PC-3 (cell line): ENCODE measurements around the gene COL3A1. TPM values are rescaled to one million over a fixed set of nuclear protein-coding genes. Genes with fewer than 3 reads are reported as not detected.

Source experiments
- ATAC-seq: fragments of 200-7000 bp; cut with Tn5 transposase; 2 replicates; pipeline ENCODE4 v1.9.1; 2020; ENCODE audit warnings: mild to moderate bottlenecking, moderate library complexity
- BruUV-seq: library from RNA; stranded (reverse); fragments of 400-500 nt; replicated peaks from 2 replicates; lab custom pipeline; 2021; lab: Mats Ljungman, UMichigan
- CTCF ChIA-PET: fragments of 300-600 bp; sonication (Branson Sonifier 250); formaldehyde crosslinking; loops from one replicate; lab custom pipeline; 2022; ENCODE audit warnings: antibody characterized with exemption; lab: Charles Lee
- POLR2A ChIA-PET: fragments of 300-600 bp; sonication (Branson Sonifier 250); formaldehyde crosslinking; loops from one replicate; lab custom pipeline; 2022; ENCODE audit warnings: antibody characterized with exemption; ENCODE audit not compliant: unreplicated experiment; lab: Charles Lee
- DNase-seq: peaks from one replicate; pipeline ENCODE4 v3.0.0-alpha.2; 2015
- H2AFZ ChIP-seq: fragments of 300-600 bp; sonication (generic); 2 replicates; pipeline ENCODE4 v1.6.0; 2016; ENCODE audit warnings: antibody characterized with exemption, low read length
- H3F3A ChIP-seq: fragments of 300-600 bp; sonication (generic); one replicate; pipeline ENCODE4 v1.6.0; 2017; ENCODE audit warnings: antibody characterized with exemption, low read length, control low read depth, mild to moderate bottlenecking; ENCODE audit not compliant: unreplicated experiment
- H3K27ac ChIP-seq: fragments of 300-600 bp; sonication (generic); 2 replicates; pipeline ENCODE4 v1.5.1; 2016; ENCODE audit warnings: mild to moderate bottlenecking, low read length
- H3K27me3 ChIP-seq: fragments of 300-600 bp; sonication (generic); 2 replicates; pipeline ENCODE4 v1.6.1; 2016; ENCODE audit warnings: low read length, mixed read lengths
- H3K36me3 ChIP-seq: fragments of 300-600 bp; sonication (generic); 2 replicates; pipeline ENCODE4 v1.6.1; 2016; ENCODE audit warnings: low read depth, mixed run types, low read length, mixed read lengths
- H3K4me1 ChIP-seq: fragments of 300-600 bp; sonication (generic); 2 replicates; pipeline ENCODE4 v1.5.1; 2016; ENCODE audit warnings: low read length; ENCODE audit not compliant: insufficient read depth
- H3K4me2 ChIP-seq: fragments of 300-600 bp; sonication (generic); 2 replicates; pipeline ENCODE4 v1.6.0; 2016; ENCODE audit warnings: low read length
- H3K4me3 ChIP-seq: fragments of 300-600 bp; sonication (generic); 2 replicates; pipeline ENCODE4 v1.5.1; 2016; ENCODE audit warnings: mild to moderate bottlenecking, low read length, mixed read lengths
- H3K79me2 ChIP-seq: fragments of 300-600 bp; sonication (generic); 2 replicates; pipeline ENCODE4 v1.6.1; 2017; ENCODE audit warnings: low read length, mixed read lengths
- H3K9ac ChIP-seq: fragments of 300-600 bp; sonication (generic); 2 replicates; pipeline ENCODE4 v1.6.0; 2016; ENCODE audit warnings: mild to moderate bottlenecking, low read length
- H3K9me2 ChIP-seq: fragments of 300-600 bp; sonication (generic); replicated peaks from 2 replicates; pipeline ENCODE4 v1.6.1; 2016; ENCODE audit warnings: mixed run types, low read length, mixed read lengths
- H3K9me3 ChIP-seq: fragments of 300-600 bp; sonication (generic); 2 replicates; pipeline ENCODE4 v1.6.1; 2016; ENCODE audit warnings: low read length, mixed read lengths
- H4K20me1 ChIP-seq: fragments of 300-600 bp; sonication (generic); 2 replicates; pipeline ENCODE4 v1.6.1; 2016; ENCODE audit warnings: low read length, mixed read lengths
- CTCF ChIP-seq: fragments of 300-600 bp; sonication (generic); conservative IDR thresholded peaks from 2 replicates; pipeline ENCODE4 v1.5.1; 2017; ENCODE audit warnings: antibody characterized with exemption, low read depth, mild to moderate bottlenecking, low read length
- EZH2 ChIP-seq: fragments of 300-600 bp; sonication (generic); IDR thresholded peaks from one replicate; pipeline ENCODE4 v1.6.1; 2017; ENCODE audit warnings: antibody characterized with exemption, mild to moderate bottlenecking, low read length; ENCODE audit not compliant: unreplicated experiment
- EZH2phosphoT487 ChIP-seq: fragments of 300-600 bp; sonication (generic); IDR thresholded peaks from 2 replicates; pipeline ENCODE4 v1.6.1; 2018; ENCODE audit warnings: mild to moderate bottlenecking, antibody characterized with exemption, low read length, borderline replicate concordance
- intact Hi-C: fragments of 100-400 bp; cut with micrococcal nuclease; formaldehyde crosslinking; loops from 2 replicates; pipeline ENCODE4 v1.9.0; 2023
- total RNA-seq: library from RNA; depleted of rRNA; stranded (reverse); fragments of >200 nt; gene quantifications from 2 replicates; pipeline ENCODE4 v1.2.3, GENCODE V29; 2014

The COL3A1 gene
- total RNA-seq, 1 experiment from 2014 or later, result 0.36 TPM

GRCh38 chr2:189047171-189047888 is 73.2 kb downstream of the COL3A1 start:
- Histone ChIP-seq H3K9me2 (no peaks in the 10 kb centered on the region), H4K20me1 (no peaks in the 10 kb centered on the region), H3K79me2 (no peaks in the 10 kb centered on the region), H2AFZ (no peak overlapping the region), H3K27me3 (no peaks in the 10 kb centered on the region), H3K9me3 (no peaks in the 10 kb centered on the region), H3K36me3 (peaks cover 29% of the 10 kb centered on the region), H3K27ac (no peak overlapping the region), H3K4me3 (no peak overlapping the region), H3F3A (no peaks in the 10 kb centered on the region), H3K9ac (no peak overlapping the region), H3K4me1 (no peaks in the 10 kb centered on the region; the same call in 1 of the 2 replicates), H3K4me2 (no peak overlapping the region)
- no peak for DNase-seq
- ChIA-PET POLR2A (no interaction called here), CTCF (no interaction called here)
- ATAC-seq, result no peak
- no TSS peak for BruUV-seq
- intact Hi-C loops, result no loop called here
- TF ChIP-seq EZH2 (no peak), EZH2phosphoT487 (no peak), CTCF (no peak)

- BruUV-seq, result no TSS peak
- no peak overlapping the region for H3K27ac ChIP-seq
- POLR2A ChIA-PET, result no interaction called here
Observed at GRCh38 chr2:189048189-189048588, 74.0 kb downstream of the COL3A1 start.

More at GRCh38 chr2:189048189-189048588, 74.0 kb downstream of the COL3A1 start:
- H3K9me2 ChIP-seq, result no peaks in the 10 kb centered on the region
- H3K9me3 ChIP-seq, result no peaks in the 10 kb centered on the region
- no peaks in the 10 kb centered on the region for H3F3A ChIP-seq
- ATAC-seq (no peak), DNase-seq (no peak)
- no peaks in the 10 kb centered on the region for H3K27me3 ChIP-seq
- H3K36me3 ChIP-seq, result peaks cover 31% of the 10 kb centered on the region
- no peak overlapping the region for H3K9ac ChIP-seq
- no peaks in the 10 kb centered on the region for H4K20me1 ChIP-seq
- intact Hi-C loops, result no loop called here
- H3K4me2 ChIP-seq, result no peak overlapping the region
- no peak for TF ChIP-seq EZH2
- TF ChIP-seq CTCF, result no peak
- no peak for TF ChIP-seq EZH2phosphoT487
- H2AFZ ChIP-seq, result no peak overlapping the region
- no peaks in the 10 kb centered on the region for H3K79me2 ChIP-seq
- CTCF ChIA-PET, result no interaction called here
- H3K4me1 ChIP-seq, result no peaks in the 10 kb centered on the region
- H3K4me3 ChIP-seq, result no peak overlapping the region
